Measurements from ENCODE around the gene FAM217B.
"Not testable (repeated sequence)": the region's sequence is repeated elsewhere in the genome, so short reads cannot be mapped to it uniquely, and the experiment has no call there.

Gene FAM217B

DNA sequence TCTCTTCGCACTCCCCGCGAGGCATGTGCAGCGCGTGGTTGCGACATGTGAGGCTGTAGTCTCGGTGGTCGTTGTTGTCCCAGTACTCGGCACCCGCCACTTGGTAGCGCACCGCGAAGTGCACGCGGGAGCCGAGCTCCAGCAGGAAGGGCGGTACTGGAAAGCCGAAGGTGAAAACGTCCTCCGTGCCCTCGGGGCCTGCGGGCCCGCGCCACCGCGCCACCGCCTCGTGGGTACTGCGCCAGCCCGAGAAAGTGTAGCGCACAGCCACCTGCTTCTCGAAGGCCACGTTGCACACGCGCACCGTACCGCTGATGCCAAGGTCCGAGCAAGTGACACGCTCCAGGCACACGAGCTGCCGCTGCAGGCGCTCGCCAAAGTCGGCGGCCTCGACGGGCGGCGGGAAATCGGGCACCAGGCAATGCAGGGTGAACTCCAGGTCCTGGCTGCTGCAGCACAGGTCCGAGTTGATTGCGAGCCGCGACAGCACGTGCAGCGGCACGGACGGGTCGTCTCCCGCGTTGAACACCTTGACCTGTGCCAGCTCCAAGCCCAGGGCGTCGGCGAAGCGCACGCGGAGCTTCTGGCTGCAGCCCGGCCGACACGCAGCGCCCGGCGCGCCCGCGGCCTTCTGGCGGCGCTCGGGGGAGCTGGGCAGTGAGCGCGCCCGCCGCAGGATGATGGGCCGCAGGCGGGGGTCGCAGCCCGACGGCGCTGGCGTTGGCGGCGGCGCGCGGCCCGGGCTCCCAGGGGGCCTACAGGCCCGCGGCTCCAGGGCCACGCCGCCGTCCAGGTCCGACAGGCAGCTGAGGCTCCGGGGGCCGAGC, 924 bp upstream of the FAM217B start:
- DNase-seq (ENCODE audit: low spot score) = no peak

DNA sequence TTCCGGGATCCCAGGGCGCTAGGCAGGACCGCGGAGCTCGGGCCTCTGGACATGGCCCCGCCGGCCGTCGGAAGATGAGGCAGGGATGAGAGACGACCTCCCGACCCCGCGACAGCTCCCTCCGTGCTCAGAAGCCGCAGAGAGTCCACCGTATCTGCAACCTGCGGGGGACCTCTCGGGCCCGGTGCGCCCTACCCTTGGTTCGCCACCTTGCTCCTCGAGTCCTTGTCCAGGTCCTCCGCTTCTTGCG, 385 bp upstream of the FAM217B start:
- DNase-seq (ENCODE audit: low spot score) = peak; percentile 34

DNA sequence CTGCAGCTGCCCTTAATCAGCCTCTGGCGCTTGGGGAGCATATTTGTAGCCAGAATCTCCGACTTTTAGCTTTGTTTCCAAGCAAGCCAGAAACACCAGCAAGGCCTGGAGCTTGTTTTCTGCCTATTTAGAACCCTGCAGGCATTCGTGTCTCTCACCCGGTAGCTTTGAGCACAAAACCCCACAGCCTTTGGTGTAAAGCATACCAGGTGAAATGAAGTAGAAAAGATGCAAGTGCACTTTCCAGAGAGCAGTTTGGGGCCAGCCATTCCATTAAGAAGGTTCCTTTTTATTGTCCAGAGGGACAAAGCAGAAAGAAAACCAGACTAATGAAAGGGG, 736 bp downstream of the FAM217B start:
- DNase-seq (ENCODE audit: low spot score) = no peak

DNA sequence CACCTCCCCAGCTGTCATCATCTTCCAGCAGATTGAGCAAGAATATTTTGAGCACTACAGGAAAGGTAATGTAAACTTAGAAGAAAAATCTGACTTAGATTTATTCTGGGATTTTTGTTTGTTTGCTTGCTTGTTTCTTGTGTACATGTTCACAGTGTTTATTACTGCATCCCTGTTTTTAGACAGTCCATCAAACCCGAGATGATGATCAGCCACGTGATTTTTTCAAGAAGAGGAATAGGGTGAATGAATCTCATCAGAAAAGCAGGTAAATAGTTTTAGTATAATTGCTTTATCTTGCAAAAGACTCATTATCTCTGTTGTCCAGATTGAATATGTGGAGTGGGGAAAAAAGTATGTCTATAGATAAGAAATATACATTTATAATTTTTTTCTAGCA, 2.1 kb downstream of the FAM217B start:
- DNase-seq (ENCODE audit: low spot score) = no peak

DNA sequence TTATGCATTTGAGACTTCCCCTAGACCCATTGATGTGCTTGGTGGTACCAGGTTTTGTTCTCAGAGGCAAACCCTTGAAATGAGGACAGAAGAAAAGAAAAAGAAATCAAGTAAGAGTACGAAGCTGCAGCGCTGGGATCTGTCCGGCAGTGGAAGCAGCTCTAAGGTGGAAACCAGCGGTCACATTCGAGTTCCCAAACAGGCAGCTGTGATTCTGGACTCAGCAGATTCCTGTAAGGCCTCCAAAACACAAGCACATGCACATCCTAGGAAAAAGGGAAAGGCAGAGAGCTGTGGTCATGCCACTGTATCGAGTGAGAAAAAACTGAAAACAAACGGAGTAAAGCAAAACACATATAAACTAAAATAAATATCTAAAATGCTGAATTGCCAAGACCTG, 4.5 kb downstream of the FAM217B start:
- no peak for DNase-seq (ENCODE audit: low spot score)

DNA sequence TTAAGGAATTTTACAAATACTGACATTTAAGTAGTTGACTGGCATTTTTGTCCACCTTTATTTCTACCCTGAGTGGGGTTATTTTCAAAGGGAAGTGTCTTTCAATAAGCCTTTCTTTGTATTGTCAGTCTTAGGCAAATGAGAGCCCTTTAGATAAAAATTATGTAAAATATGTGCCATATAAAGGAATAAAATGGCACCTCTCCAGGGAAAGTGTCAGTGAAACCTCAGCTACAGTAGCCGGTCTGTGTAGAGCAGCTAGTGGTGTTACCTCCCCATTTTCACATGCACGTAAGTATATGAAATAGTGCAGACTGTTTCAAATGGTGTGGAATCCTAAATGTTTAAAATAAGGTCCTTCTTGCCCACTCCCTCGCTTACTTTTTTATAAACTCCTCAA, 5.0 kb downstream of the FAM217B start:
- no peak for DNase-seq (ENCODE audit: low spot score)

DNA sequence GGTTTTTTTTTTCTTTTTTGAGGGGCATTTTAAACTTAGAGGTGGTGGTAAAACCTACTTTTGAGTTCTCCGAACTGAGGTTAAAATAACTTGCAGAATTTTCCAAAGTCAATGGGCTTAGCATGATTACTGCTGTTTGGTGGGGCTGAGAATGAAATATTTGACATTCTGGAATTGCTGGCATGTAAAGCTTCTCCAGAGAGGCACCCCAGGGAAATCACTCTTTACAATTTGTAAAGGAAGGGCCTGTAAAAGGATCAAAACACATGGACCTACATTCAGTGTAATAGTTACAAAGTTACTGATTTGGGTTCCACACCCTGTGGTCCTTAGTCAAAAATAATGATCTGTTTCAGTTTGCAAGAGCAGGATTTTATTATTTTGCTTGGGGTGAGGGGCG, 5.5 kb downstream of the FAM217B start:
- DNase-seq (ENCODE audit: low spot score) = no peak

DNA sequence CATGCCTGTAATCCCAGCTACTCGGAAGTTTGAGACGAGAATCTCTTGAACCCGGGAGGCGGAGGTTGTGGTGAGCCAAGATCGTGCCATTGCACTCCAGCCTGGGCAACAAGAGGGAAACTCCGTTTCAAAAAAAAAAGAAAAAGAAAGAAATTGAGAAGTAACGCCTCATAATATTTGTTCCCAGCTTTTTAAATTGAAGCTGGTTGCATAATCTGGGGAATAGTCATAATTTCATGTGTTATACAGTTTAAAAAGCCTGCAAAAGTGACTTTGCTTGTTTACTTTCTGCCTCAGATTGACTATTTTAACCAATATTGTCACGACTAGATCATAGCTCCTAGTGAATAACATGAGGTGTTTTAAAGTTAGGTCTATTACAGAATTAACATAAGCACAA, 7.2 kb downstream of the FAM217B start:
- no peak for DNase-seq (ENCODE audit: low spot score)

DNA sequence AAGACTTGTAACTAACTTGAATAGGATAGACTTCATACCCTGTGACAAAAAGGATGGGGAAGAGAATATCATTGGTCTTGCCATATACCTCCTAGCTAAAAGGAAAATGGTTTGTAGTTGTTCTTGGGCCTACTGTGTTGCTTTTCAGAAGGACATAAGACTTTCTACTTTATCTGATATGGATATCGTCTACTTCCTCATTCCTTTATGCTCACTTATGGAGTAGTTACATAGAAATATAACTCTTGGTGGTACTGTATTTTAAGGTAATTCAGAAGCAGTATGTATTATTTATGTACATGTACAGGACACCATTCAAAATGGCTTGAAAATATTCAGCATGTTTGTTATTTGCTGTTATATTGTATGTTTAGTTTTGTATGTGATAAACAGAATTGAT, 8.0 kb downstream of the FAM217B start:
- DNase-seq (ENCODE audit: low spot score) = no peak

DNA sequence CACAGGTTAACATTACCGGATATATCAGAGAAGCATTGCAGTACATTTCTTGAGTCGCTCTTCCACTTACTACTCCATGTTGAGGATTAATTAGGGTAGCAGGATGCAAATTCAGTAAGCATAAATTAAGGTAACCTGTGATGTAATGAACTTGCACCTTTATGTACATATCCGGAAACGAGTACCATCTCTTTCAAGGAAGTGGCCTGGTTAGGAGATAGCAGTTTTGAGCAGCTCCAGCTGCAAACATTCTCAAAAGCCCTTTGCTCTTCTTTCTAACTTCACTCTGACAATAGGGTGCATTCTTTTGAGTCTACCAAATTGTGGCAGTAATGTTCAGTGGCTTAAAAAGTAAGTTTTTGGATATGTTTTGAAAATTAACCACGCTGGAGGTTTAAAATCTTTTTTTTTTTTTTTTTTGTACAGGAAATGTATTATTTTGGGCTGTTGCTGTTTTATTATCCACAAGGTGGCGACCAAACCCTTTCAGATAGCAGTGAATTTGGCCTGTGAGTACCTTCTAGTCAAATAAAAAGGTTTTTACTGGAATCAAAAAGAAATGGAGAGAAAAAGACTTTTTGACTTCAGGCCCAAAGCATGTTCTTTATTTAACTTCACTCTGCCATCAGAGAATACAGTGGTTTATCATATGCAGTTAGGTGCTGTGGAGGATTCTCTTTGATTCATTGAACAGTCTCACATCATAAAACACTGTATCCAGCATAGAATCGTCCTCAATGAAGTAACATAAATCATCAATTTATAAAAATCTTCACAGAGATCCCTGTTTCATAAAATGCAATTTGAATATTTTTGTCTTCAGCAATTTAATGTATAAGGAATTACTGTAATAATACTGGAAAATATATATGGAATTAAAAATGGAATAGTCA, 8.9 kb downstream of the FAM217B start:
- no peak for DNase-seq (ENCODE audit: low spot score)

DNA sequence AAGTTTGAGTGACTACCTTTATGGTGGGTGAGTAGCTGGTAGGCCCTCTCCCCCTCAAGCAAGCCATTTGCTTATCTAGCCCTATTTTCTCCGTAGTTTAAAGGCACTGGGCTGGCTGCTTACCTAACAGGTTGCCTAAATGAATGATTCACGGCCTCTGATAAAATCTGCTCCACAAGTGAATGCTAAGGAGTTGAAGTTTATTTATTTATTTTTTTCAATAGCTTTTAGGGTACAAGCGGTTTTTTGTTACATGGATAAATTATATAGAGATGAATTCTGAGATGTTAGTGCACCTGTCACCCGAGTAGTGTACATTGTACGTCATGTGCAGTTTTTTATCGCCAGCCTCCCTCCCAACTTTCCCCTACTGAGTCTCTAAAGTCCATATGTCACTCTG, 9.7 kb downstream of the FAM217B start:
- no peak for DNase-seq (ENCODE audit: low spot score)

DNA sequence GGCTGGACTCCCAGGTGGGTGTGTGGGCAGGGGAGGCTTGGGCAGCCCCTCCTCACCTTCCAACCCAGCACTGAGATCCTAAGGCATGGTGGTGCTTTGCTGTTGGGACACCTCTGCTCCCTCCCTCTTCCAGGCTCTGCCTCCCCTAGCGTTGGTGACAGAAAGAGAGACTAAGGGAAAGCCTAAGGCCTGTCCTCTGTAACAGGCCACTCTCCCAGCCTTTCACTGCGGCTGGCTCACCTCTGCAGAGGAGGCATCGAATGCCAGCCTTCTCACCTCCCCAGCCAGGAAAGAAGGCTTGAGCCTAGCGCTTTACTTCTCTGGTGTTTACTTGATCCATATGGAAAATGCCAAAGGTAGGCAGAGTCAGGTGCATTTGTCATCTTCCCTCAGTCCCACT, 14.5 kb downstream of the FAM217B start:
- DNase-seq (ENCODE audit: low spot score) = no peak

DNA sequence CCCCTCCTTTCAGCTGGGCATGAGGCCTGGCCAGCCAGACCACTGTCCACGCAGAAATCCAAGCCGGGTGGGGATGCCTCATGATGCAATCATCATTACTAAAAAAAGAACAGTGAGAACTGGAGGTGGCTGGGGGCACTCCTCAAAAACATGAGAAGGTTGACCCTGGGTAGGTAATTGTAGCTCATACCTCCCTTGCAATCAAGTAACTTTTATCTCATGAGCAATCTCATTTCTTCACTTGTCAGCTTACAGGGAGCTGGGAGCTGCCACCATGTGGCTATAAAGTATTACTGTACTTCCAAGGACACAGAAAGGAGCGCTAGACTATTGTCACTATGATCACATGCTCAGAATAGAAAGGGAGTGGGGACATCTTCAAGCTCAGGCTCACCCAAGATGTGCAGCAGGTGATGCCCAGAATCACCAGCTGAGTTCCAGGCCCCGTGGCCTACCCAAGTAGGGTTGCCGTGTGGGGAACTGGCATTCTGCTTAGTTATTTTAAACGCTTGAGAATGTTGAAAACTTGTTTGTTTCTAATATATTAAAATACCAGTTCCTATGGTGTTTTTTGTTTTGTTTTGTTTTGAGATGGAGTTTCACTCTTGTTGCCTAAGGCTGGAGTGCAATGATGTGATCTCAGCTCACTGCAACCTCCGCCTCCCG, 15.1 kb downstream of the FAM217B start:
- no peak for DNase-seq (ENCODE audit: low spot score)

DNA sequence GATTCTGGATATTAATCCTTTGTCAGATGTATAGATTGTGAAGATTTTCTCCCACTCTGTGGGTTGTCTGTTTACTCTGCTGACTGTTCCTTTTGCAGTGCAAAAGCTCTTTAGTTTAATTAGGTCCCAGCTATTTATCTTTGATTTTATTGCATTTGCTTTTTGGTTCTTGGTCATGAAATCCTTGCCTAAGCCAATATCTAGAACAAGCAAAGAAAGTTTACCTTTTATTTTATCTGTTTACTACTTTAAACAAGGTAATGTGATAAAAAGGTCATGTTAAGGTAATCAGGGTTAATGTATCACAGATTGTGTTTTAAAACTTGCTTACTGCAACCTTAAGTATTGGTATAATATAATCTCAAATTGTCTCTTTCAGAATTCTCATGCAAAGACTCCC, 17.4 kb downstream of the FAM217B start:
- DNase-seq (ENCODE audit: low spot score) = not testable (repeated sequence)

DNA sequence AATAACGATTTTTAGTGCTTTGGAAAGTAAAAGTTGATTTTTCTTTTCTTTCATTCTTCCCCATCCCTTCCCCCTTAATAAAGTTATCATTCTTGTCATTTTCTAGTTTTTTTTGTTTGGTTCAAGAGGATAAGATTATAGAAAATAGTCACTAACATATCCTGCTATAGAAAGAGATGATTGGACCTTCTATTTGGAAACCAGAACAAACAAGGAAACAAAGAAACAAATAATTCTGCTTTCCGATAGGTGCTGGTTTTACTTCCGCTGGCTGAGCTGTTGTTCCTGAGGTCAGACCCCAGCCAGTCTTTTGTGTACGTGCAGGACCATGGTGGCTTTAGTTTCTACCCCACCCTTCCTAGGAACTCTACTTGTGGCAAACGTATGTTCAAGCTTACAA, 17.9 kb downstream of the FAM217B start, which contains the start of gene CDH26:
Gene CDH26 (plus strand): TSS at position 301 of the 400 bp plus-strand sequence. CDS start 304 bp downstream, outside the sequence.
- DNase-seq (ENCODE audit: low spot score) = no peak

DNA sequence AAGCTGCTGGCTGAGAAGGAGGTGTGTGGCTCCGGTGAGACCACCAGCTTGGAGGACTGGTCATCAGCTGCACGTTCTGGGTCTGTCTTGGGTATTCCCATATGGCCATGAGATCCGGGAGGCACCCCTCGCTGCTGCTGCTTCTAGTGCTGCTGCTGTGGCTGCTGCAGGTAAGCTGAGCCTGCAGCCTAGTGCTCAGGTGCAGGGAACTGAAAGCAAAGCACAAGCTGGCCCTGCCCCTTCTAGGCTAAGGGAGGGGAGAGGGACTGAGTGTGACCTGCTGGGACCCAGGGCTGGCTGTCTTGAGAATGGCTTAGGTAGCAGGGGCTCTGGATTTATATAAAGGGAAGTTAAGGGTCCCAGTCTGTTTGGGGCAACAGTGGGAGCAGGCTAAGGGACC, 18.4 kb downstream of the FAM217B start:
- no peak for DNase-seq (ENCODE audit: low spot score)

DNA sequence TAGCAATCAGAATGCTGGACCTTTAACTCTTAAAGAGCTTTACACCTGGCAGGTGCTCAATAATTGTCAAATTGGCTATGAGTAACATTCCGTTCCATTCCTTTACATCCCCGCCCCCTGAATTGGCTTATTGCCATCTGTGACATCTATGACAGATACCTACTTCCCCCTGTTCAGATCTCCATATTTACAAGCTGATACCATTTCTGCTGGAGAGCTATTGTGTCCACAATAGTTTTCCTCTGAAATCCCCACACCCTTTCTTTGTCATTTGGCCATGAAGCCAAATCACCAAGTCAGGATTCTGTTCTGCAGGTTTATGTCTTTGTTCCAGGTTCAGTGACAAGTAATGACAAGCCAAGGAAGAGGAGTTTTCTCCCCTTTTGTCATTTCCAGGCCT, 21.2 kb downstream of the FAM217B start:
- no peak for DNase-seq (ENCODE audit: low spot score)

DNA sequence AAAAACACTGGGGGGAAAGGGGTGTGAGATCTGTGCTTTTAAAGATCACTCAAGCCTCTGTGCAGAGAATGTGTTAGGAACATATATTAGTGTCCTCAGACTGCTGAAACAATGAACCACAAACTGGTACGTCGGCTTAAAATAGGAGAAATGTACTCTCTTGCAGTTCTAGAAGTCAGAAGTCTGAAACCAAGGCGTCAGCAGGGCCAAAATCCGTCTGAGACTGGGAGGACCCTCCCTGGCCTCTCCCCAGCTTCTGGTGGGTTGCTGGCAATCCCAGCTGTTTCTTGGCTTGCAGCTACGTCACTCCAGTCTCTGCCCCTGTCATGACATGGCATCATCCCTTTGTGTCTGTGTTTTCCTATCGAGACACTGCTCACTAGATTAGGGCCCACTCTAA, 22.0 kb downstream of the FAM217B start:
- DNase-seq (ENCODE audit: low spot score) = no peak

DNA sequence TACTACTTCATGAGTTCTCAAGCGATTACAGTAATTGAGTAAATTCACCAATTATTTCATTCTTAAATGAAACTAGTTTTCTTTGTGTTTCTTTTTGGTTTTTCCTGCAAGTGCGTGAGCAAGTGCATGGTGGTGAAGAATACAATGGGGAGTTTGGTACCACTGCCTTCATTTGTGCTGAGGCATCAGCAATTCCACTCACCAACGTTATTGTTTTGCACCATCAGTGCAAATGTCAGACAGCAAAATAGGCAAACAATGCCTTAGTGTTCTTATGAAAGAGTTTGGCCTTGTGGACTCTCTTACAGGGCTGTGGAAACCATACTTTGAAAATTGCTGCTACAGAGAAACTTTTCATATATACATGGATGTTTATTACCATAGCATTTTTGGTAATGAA, 26.2 kb downstream of the FAM217B start:
- no peak for DNase-seq (ENCODE audit: low spot score)

DNA sequence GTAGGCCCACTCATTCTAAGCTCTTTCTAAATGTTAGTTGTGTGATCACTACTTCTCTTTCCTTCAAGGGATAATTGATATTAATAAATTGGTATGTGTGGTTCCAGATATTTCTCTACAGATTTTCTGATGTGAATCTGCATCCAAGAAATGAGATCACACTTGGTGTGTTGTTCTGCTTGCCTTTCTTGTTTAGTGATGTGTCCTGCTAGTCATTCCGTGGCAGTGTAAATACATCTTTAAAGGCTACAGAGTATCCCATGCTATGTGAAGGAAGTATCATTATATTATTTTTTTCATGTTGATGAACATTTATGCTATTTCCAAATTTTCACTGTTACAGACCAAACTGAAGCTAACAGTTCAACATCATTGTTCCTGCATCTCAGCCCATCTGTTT, 31.2 kb downstream of the FAM217B start:
- DNase-seq (ENCODE audit: low spot score) = no peak

DNA sequence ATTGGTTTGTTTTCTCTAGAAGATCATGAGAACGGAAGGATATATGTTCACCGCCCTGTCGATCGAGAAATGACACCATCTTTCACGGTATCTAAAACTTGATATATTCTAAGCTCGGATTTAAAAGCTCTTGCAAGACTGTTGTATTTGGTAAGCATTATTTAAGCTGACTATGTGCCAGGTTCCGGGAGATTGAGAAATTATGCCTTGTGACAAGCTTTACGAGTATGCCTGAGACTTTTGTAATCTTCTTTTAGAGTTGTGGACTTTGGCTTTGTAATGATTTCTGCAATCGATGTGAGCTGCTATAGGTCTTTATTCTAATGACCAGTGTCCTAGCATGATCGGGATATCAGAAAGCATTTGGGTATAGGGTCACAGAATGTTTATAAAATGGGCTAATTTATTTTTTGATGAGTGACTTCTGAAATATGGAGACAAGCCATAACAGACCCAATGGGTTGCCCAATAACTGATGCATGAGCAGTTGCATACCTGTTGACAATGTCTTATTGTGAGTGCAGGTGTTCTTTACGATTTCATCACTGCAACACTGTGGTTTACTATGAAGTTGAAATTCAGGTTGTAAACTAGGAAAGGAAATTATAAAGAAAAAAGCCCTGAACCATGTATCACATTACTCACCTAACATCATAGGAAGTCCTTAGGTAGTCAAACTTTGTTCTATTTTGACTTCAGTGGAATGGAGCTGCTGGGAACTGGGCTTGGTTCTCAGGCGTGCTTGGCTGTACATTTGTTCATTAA, 32.0 kb downstream of the FAM217B start:
- no peak for DNase-seq (ENCODE audit: low spot score)

DNA sequence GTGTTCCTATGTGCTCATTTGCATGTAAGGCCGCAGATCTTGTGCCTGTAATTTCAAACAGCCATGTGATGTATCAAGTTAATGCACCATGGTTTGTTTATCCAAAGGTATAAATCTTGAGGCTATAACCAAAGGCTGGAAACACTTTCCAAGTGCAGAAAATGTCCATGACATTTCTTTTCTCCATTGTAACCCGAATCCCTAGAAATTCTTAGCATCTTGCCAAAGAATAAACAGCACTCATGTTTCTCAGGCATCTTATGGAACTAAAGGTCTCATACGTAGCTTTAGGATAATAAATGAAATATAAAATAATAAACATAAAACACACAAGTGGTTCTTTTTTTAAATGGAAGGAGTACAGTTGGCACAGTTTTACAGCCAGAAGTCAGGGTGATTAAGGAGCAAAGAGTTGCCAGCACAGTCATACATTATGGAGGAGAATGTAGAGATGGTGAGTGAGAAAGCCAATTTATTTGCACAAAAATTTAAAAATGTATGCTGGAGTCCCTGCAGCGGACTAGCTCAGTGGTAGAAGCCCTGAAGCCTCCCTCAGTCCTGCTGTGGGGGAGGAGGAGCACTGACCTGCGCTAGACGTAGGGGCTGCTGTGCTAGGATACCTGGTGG, 36.1 kb downstream of the FAM217B start:
- DNase-seq (ENCODE audit: low spot score) = no peak
